Osteoblast (primary cell): ENCODE results near the gene SGPL1. TPM values are rescaled to one million over a fixed set of nuclear protein-coding genes. Genes with fewer than 3 reads are reported as not detected.

Source experiments
- DNase-seq: peaks from one replicate; pipeline ENCODE4 v3.0.0; 2011; ENCODE audit warnings: low spot score, mixed read lengths; ENCODE audit not compliant: insufficient read length; ENCODE audit errors: missing footprints
- H2AFZ ChIP-seq: 2 replicates; pipeline ENCODE4 v1.6.0; 2011; ENCODE audit warnings: mild to moderate bottlenecking, low read length
- H3K27ac ChIP-seq: 2 replicates; pipeline ENCODE4 v1.5.1; 2011; ENCODE audit warnings: mild to moderate bottlenecking, low read depth, low read length, moderate library complexity
- H3K27me3 ChIP-seq: 2 replicates; pipeline ENCODE4 v1.6.0; 2012; ENCODE audit warnings: mild to moderate bottlenecking, control low read depth, inconsistent platforms, low read length, moderate library complexity; ENCODE audit not compliant: insufficient read depth
- H3K36me3 ChIP-seq: 2 replicates; pipeline ENCODE4 v1.5.1; 2011; ENCODE audit warnings: mild to moderate bottlenecking, low read length, control low read depth, moderate library complexity; ENCODE audit not compliant: insufficient read depth
- H3K4me1 ChIP-seq: 2 replicates; pipeline ENCODE4 v1.5.1; 2011; ENCODE audit warnings: mild to moderate bottlenecking, low read length, control low read depth, moderate library complexity; ENCODE audit not compliant: insufficient read depth
- H3K4me2 ChIP-seq: 2 replicates; pipeline ENCODE4 v1.6.0; 2011; ENCODE audit warnings: mild to moderate bottlenecking, low read length; ENCODE audit not compliant: insufficient read depth
- H3K4me3 ChIP-seq: fragments of 200-600 bp; sonication (generic); 3 replicates; pipeline ENCODE4 v1.5.1; 2012; ENCODE audit warnings: mild to moderate bottlenecking, low read length, inconsistent platforms; ENCODE audit not compliant: insufficient read depth
- H3K79me2 ChIP-seq: 2 replicates; pipeline ENCODE4 v1.6.0; 2012; ENCODE audit warnings: mild to moderate bottlenecking, low read length, control low read depth, inconsistent platforms; ENCODE audit not compliant: insufficient read depth
- H3K9me3 ChIP-seq: 2 replicates; pipeline ENCODE4 v1.5.1; 2011; ENCODE audit warnings: low read depth, low read length, control low read depth
- H4K20me1 ChIP-seq: 2 replicates; pipeline ENCODE4 v1.6.0; 2012; ENCODE audit warnings: mild to moderate bottlenecking, low read length, control low read depth; ENCODE audit not compliant: insufficient read depth
- CTCF ChIP-seq: IDR thresholded peaks from 2 replicates; pipeline ENCODE4 v1.5.1; 2011; ENCODE audit warnings: mild to moderate bottlenecking, low read depth, low read length, moderate library complexity; ENCODE audit errors: extremely low read depth
- total RNA-seq: library from RNA; depleted of rRNA; stranded (reverse); fragments of >200 nt; gene quantifications from 2 replicates; pipeline ENCODE4 v1.2.3, GENCODE V29; 2012

SGPL1 gene
- total RNA-seq, 1 donor: 47.4 TPM

GRCh38 chr10:70872291-70872690 is 56.5 kb downstream of the SGPL1 start:
- TF ChIP-seq CTCF: no peak
- H3K79me2 ChIP-seq: no peaks in the 10 kb centered on the region
- no peak overlapping the region for H2AFZ ChIP-seq
- H3K4me3 ChIP-seq: no peak overlapping the region
- no peak overlapping the region for H3K27ac ChIP-seq
- no peaks in the 10 kb centered on the region for H3K4me1 ChIP-seq
- no peaks in the 10 kb centered on the region for H4K20me1 ChIP-seq
- no peak overlapping the region for H3K4me2 ChIP-seq
- DNase-seq: no peak
- no peaks in the 10 kb centered on the region for H3K9me3 ChIP-seq
- H3K27me3 ChIP-seq: no peaks in the 10 kb centered on the region
- peaks cover 44% of the 10 kb centered on the region for H3K36me3 ChIP-seq

- H3K4me3 ChIP-seq: no peak overlapping the region
- no peaks in the 10 kb centered on the region for H3K79me2 ChIP-seq
Observed at GRCh38 chr10:70874061-70874460, 58.3 kb downstream of the SGPL1 start.

GRCh38 chr10:70879207-70879606 is 63.5 kb downstream of the SGPL1 start:
- Histone ChIP-seq H3K36me3 (peaks cover 33% of the 10 kb centered on the region), H3K27ac (no peak overlapping the region), H3K79me2 (no peaks in the 10 kb centered on the region), H3K4me1 (peaks cover 6% of the 10 kb centered on the region), H3K4me2 (no peak overlapping the region), H3K9me3 (no peaks in the 10 kb centered on the region), H4K20me1 (no peaks in the 10 kb centered on the region), H3K27me3 (no peaks in the 10 kb centered on the region), H2AFZ (no peak overlapping the region), H3K4me3 (no peak overlapping the region)
- no peak for TF ChIP-seq CTCF
- peak; percentile 78 for DNase-seq

More at GRCh38 chr10:70874061-70874460, 58.3 kb downstream of the SGPL1 start:
- DNase-seq: no peak
- Histone ChIP-seq H3K27ac (no peak overlapping the region), H3K9me3 (no peaks in the 10 kb centered on the region), H3K4me1 (peaks cover 2% of the 10 kb centered on the region), H3K27me3 (no peaks in the 10 kb centered on the region), H4K20me1 (no peaks in the 10 kb centered on the region), H2AFZ (no peak overlapping the region), H3K4me2 (no peak overlapping the region), H3K36me3 (peaks cover 53% of the 10 kb centered on the region)
- no peak for TF ChIP-seq CTCF

GRCh38 chr10:70880077-70880534 is 64.4 kb downstream of the SGPL1 start:
- peak; percentile 93 for DNase-seq
- Histone ChIP-seq H3K27ac (no peak overlapping the region), H2AFZ (no peak overlapping the region), H3K27me3 (no peaks in the 10 kb centered on the region), H3K9me3 (no peaks in the 10 kb centered on the region), H3K36me3 (peaks cover 38% of the 10 kb centered on the region), H3K79me2 (no peaks in the 10 kb centered on the region), H3K4me3 (no peak overlapping the region), H4K20me1 (no peaks in the 10 kb centered on the region), H3K4me2 (no peak overlapping the region), H3K4me1 (peaks cover 6% of the 10 kb centered on the region)
- TF ChIP-seq CTCF: peak; percentile 96
